GM18909 (cell line): Measurements from ENCODE around the gene FRMD6.

Source experiments
- ATAC-seq: cut with Tn5 transposase; IDR thresholded peaks from one replicate; pipeline ENCODE4 v1.9.1; 2021; ENCODE audit warnings: mild to moderate bottlenecking; ENCODE audit not compliant: unreplicated experiment, poor library complexity

Gene FRMD6

DNA sequence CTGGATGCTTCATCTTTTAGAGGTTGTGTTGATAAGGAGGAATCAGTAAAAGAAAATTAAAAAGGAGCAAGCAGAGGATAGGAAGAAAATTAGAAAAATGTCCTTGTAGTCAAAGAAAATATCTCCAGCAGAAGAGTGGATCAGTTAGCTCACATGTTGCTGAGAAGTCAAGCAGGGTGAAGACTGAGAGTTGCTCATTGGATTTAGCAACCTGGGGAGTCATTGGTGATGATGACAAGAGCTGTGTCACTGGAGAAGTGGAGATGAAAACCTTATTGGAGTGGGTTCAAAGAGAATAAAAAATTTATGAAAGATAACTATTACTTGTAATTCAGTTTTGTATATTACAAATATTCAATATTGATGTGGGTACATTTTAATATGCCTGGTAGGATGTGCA is 9.8 kb downstream of the FRMD6 start:
- no peak for ATAC-seq

- no peak for ATAC-seq
Measured at GRCh38 chr14:51663783-51664326, 12.1 kb downstream of the FRMD6 start.

DNA sequence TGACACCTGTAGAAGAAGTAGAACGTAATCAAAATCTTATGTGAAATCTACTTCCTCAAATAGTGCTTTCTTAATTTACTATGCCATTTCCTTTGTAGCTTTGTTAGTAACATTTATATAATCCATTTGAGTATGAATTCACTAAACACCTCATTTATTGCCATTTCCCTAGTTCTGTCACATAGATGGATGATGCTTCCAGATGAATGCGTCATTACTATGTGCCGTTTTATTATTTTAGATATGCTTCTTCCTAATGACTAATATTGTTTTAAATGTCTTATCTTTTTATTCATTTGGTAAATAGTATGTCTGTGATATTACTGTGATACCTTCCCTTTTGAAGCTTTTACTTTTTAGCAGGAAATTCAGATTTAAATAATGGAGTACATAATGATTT is 14.4 kb downstream of the FRMD6 start:
- no peak for ATAC-seq

DNA sequence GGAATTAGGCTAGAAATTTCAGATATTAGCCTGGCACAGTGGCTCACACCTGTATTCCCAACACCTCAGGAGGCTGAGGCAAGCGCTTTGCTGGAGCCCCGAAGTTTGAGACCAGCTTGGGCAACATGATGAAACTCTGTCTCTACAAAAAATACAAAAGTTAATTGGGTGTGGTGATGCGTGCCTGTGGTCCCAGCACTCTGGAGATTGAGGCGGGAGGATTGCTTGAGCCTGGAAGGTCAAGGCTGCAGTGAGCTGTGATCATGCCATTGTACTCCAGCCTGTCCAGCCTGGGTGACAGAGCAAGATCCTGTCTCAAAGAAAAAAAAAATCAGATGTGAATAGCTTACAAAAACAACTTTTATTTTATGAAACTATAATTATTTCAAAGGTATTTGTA is 15.1 kb downstream of the FRMD6 start:
- ATAC-seq = no peak

DNA sequence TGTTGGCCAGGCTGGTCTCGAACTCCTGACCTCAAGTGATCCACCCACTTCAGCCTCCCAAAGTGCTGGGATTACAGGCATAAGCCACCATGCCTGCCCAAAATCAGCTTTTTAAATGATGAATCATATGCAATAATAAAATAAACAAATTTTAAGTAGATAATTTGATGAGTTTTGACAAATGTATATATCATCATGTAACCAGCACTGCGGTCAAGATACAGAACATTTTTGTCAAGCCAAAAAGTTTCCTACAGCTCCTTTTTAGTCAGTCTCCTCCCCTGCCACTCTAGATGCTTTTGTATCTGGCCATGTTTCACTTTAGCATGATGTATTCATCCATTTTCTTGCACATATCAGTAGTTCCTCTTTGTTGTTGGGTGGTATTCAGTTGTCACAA is 17.2 kb downstream of the FRMD6 start:
- no peak for ATAC-seq

DNA sequence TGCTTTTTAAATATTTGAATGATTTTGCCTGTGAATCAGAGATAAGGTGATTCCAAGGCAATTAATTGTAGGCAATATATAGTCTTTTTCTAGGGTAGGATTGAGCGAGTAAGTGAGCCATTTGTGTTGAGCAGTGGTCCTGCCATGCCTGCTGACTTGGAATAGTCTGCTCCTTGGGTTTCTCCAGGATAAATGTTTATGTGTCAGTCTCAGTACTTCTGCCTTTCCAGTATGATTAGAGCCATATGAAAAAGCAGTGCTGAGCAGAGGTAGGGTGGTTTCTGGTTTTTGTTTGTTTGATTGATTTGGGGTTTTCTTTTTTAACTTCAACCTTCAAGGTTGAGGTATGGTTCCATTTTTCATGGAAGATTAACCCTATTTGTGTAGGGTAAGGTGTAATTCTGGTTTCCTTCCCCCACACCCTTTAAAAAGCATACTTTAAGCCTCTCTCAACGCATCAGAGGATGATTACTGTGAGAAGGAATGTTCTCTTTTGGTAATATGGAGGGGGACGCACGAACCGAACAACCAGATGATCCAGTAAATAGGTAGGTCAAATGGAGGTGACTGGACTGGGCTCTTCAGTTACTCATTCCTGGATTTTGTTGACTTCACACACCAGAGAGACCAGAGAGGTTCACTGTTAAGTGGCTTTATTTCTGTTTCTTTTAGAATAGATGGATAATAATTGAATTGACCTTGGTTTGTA is 22.7 kb downstream of the FRMD6 start:
- ATAC-seq = no peak

DNA sequence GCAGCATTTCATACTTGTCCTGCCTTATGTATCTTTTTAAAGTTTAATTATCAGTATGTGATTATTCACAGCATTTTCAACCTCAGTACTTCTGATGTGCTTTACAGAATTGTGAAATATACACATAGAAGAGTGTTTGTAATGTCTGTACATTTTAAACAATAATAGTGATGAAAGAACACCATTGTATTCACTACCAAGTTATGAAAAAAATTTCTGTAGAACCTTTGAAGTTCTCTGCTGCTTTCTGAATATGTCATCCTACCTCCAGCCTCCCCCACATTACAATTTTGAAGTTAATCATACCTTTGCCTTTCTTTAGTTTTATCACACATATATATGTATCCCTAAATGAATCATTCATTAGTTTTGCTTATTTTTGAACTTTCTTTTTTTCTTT is 24.8 kb downstream of the FRMD6 start:
- no peak for ATAC-seq

DNA sequence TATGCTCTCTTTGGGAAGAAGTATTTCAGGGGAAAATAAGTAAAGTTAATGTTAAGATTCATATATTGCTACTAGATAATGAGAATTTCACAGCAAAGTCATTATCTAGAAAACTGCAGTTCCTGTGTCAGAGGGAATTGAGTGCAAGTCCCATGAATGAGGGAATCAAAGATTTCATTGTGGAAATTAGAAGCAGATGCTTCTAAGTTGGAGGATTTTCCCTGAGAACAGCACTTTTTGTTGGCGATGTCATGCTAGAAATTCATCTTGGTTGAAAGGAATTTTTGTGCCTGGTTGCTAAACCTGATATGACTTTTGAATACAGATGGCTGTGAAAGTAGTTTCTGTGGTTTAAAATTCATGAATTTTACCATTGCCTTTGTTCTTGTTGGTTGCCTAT is 25.6 kb downstream of the FRMD6 start:
- no peak for ATAC-seq

GRCh38 chr14:51677738-51678137 is 26.0 kb downstream of the FRMD6 start:
- ATAC-seq = no peak

GRCh38 chr14:51680031-51680430 is 28.3 kb downstream of the FRMD6 start:
- no peak for ATAC-seq

- no peak for ATAC-seq
Measured at GRCh38 chr14:51681411-51681810, 29.7 kb downstream of the FRMD6 start.

DNA sequence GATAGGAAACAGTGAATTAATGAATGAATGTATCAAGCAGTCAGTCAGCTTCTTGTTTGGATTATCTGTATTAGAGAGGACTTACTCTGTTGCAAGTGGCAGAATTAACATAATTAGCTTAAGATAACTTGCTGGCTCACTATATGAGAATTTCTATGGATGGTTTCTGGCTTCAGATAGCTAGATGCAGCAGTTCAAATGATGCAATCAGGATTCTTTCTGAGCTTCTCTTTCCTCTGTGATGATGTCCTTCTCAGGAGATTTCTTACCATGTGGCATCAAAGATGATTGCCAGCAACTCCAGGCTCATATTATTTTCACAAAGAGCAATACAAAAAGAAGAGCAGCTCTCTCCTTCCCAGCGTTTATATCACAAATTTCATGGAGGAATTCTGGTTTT is 30.7 kb downstream of the FRMD6 start:
- ATAC-seq = no peak

DNA sequence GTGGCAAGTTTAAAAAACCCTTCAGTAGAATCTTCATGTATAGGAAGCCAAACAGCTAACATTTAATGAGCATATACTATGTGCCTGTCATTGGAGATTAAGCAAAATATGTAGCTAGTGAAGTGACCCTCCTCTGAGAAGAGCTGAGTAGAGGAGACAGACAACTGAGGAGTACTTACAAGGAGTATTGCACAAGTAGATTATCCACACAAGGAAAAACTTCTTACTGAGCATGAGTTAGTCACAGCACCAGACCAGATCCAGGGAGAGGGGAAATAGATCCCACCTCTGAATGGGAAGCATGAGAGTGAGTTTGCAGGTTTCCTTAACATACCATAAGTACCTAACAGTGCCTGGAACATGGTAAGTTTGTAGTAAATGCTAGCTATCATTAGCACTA is 33.0 kb downstream of the FRMD6 start:
- no peak for ATAC-seq

DNA sequence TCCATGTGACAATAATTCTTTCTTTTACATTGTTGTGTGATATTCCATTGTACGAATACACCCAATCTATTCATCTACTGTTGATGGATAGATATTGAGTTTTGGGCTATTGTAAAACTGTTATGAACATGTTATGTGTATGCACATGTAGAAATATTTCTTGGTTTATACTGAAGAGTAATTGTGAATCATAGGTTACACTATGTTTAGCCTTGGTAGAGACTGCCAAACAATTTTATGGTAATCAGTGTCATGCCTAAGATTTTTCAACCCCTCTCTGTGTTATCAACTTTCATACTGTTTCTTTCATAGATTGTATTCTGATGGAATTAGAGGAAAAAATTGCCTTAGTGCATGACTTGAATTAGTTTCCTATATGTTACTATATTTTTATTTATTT is 39.5 kb downstream of the FRMD6 start:
- ATAC-seq = no peak

- ATAC-seq = no peak
Measured at GRCh38 chr14:51692646-51693045, 40.9 kb downstream of the FRMD6 start.

- no peak for ATAC-seq
Measured at GRCh38 chr14:51697848-51698247, 46.1 kb downstream of the FRMD6 start.

- no peak for ATAC-seq
Measured at GRCh38 chr14:51701951-51702350, 50.2 kb downstream of the FRMD6 start.

GRCh38 chr14:51703787-51704186 is 52.1 kb downstream of the FRMD6 start:
- no peak for ATAC-seq

DNA sequence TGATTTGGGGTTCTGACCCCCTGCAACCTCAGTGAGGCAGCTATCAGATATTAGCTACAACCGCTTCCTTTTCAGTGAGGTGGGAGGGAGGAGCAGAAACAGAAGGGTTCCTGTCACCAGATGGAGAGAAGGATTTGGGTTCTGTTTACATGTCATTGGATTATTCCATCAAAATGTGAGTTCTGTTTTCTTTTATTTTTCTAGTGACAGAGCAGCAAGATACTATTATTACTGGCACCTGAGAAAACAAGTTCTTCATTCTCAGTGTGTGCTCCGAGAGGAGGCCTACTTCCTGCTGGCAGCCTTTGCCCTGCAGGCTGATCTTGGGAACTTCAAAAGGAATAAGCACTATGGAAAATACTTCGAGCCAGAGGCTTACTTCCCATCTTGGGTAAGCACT is 52.8 kb downstream of the FRMD6 start:
- no peak for ATAC-seq

DNA sequence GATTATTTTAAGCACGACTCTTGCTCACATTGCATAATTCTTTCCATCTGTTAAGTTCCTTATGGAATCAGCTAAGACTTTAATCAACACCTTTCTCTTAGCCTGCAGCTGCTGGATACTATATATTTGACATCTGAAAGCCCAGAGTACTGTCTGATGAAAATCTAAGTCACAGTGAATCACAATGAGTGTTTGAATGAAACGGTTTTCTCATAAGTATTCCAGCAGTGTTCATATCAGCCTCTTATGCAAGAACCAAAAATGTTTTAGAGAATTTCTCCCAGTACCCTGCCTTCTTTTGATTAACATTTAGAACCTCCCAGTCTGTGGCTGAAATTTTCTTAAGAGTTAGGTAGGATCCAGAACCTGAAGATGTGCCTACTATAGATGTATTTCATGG is 55.6 kb downstream of the FRMD6 start:
- no peak for ATAC-seq

- no peak for ATAC-seq
Measured at GRCh38 chr14:51711505-51711904, 59.8 kb downstream of the FRMD6 start.

DNA sequence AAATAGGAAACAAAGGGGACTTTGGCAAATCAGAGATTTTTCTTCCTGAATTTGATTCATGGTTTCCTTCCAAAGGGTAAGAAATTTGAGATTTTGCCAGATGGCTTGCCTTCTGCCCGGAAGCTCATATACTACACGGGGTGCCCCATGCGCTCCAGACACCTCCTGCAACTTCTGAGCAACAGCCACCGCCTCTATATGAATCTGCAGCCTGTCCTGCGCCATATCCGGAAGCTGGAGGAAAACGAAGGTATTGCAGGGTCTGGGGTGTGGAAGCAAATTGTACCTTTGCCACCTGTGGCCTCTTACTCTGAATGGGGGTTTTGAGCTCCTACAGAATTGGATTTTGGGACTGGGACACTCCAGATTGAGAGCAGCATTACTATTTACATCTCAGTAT is 63.5 kb downstream of the FRMD6 start:
- ATAC-seq = no peak
